ENCODE data around the gene IKZF2. TPM values are rescaled to one million over a fixed set of nuclear protein-coding genes. Genes with fewer than 3 reads are reported as not detected.

The IKZF2 gene
- 4.2 TPM for total RNA-seq

- peaks cover 2 to 4% (median 4%) of the 10 kb centered on the region in 3 donors for H3K36me3 ChIP-seq (ENCODE audit: control insufficient read depth in 3 of 3, insufficient read depth in 3 of 3, low read length in 3 of 3)
- H3K4me3 ChIP-seq (ENCODE audit: low read length in 3 of 3) = peak within 1 kb of the TSS; percentile 85 to 100 (median 91)
- no peaks in the 10 kb centered on the region for H3K9me3 ChIP-seq (ENCODE audit: control insufficient read depth in 3 of 3, low read length in 3 of 3)
- peak within 1 kb of the TSS; percentile 84 to 94 (median 88) for H3K9ac ChIP-seq (ENCODE audit: low read depth in 1 of 3, low read length in 3 of 3)
- H3K4me1 ChIP-seq (ENCODE audit: control insufficient read depth in 3 of 3, insufficient read depth in 3 of 3, low read length in 3 of 3) = peaks cover 2 to 12% (median 10%) of the 10 kb centered on the region in 3 donors
- H3K27ac ChIP-seq (ENCODE audit: low read depth, low read length) = peak within 1 kb of the TSS; percentile 92
- no peaks in the 10 kb centered on the region for H3K27me3 ChIP-seq (ENCODE audit: control insufficient read depth in 3 of 3, insufficient read depth in 3 of 3, low read length in 3 of 3)
Observed at GRCh38 chr2:213151437-213152064, at the start of gene IKZF2. IKZF2 (minus strand) TSS chr2:213151612; CDS start chr2:213148629, 2,983 bp downstream.

GRCh38 chr2:213199871-213200270, 48.5 kb upstream of the IKZF2 start:
- H3K4me3 ChIP-seq (ENCODE audit: low read length in 3 of 3) = no peak overlapping the region
- H3K27ac ChIP-seq (ENCODE audit: low read depth, low read length) = no peak overlapping the region
- H3K9me3 ChIP-seq (ENCODE audit: control insufficient read depth in 3 of 3, low read length in 3 of 3) = no peaks in the 10 kb centered on the region
- no peaks in the 10 kb centered on the region for H3K27me3 ChIP-seq (ENCODE audit: control insufficient read depth in 3 of 3, insufficient read depth in 3 of 3, low read length in 3 of 3)
- H3K4me1 ChIP-seq (ENCODE audit: control insufficient read depth in 3 of 3, insufficient read depth in 3 of 3, low read length in 3 of 3) = no peaks in the 10 kb centered on the region
- no peaks in the 10 kb centered on the region for H3K36me3 ChIP-seq (ENCODE audit: control insufficient read depth in 3 of 3, insufficient read depth in 3 of 3, low read length in 3 of 3)
- no peak overlapping the region for H3K9ac ChIP-seq (ENCODE audit: low read depth in 1 of 3, low read length in 3 of 3)

GRCh38 chr2:213189001-213189899, 37.8 kb upstream of the IKZF2 start:
- Histone ChIP-seq H3K27ac (ENCODE audit: low read depth, low read length) (no peak overlapping the region), H3K9ac (ENCODE audit: low read depth in 1 of 3, low read length in 3 of 3) (no peak overlapping the region), H3K36me3 (ENCODE audit: control insufficient read depth in 3 of 3, insufficient read depth in 3 of 3, low read length in 3 of 3) (no peaks in the 10 kb centered on the region), H3K4me3 (ENCODE audit: low read length in 3 of 3) (no peak overlapping the region), H3K9me3 (ENCODE audit: control insufficient read depth in 3 of 3, low read length in 3 of 3) (peaks cover 0 to 3% (median 0%) of the 10 kb centered on the region in 3 donors), H3K4me1 (ENCODE audit: control insufficient read depth in 3 of 3, insufficient read depth in 3 of 3, low read length in 3 of 3) (no peaks in the 10 kb centered on the region), H3K27me3 (ENCODE audit: control insufficient read depth in 3 of 3, insufficient read depth in 3 of 3, low read length in 3 of 3) (no peaks in the 10 kb centered on the region)

- H3K9me3 ChIP-seq (ENCODE audit: control insufficient read depth in 3 of 3, low read length in 3 of 3) = peaks cover 0 to 3% (median 0%) of the 10 kb centered on the region in 3 donors
Observed at GRCh38 chr2:213188533-213188867, 37.1 kb upstream of the IKZF2 start.

GRCh38 chr2:213187833-213188532, 36.6 kb upstream of the IKZF2 start:
- Histone ChIP-seq H3K36me3 (ENCODE audit: control insufficient read depth in 3 of 3, insufficient read depth in 3 of 3, low read length in 3 of 3) (no peaks in the 10 kb centered on the region), H3K4me1 (ENCODE audit: control insufficient read depth in 3 of 3, insufficient read depth in 3 of 3, low read length in 3 of 3) (no peaks in the 10 kb centered on the region), H3K4me3 (ENCODE audit: low read length in 3 of 3) (no peak overlapping the region), H3K27me3 (ENCODE audit: control insufficient read depth in 3 of 3, insufficient read depth in 3 of 3, low read length in 3 of 3) (no peaks in the 10 kb centered on the region), H3K9ac (ENCODE audit: low read depth in 1 of 3, low read length in 3 of 3) (no peak overlapping the region), H3K9me3 (ENCODE audit: control insufficient read depth in 3 of 3, low read length in 3 of 3) (peaks cover 0 to 3% (median 0%) of the 10 kb centered on the region in 3 donors), H3K27ac (ENCODE audit: low read depth, low read length) (no peak overlapping the region)

More at GRCh38 chr2:213188533-213188867, 37.1 kb upstream of the IKZF2 start:
- no peak overlapping the region for H3K4me3 ChIP-seq (ENCODE audit: low read length in 3 of 3)
- no peaks in the 10 kb centered on the region for H3K27me3 ChIP-seq (ENCODE audit: control insufficient read depth in 3 of 3, insufficient read depth in 3 of 3, low read length in 3 of 3)
- no peak overlapping the region for H3K9ac ChIP-seq (ENCODE audit: low read depth in 1 of 3, low read length in 3 of 3)
- no peak overlapping the region for H3K27ac ChIP-seq (ENCODE audit: low read depth, low read length)
- H3K4me1 ChIP-seq (ENCODE audit: control insufficient read depth in 3 of 3, insufficient read depth in 3 of 3, low read length in 3 of 3) = no peaks in the 10 kb centered on the region
- no peaks in the 10 kb centered on the region for H3K36me3 ChIP-seq (ENCODE audit: control insufficient read depth in 3 of 3, insufficient read depth in 3 of 3, low read length in 3 of 3)

GRCh38 chr2:213187386-213187785, 36.0 kb upstream of the IKZF2 start:
- H3K27me3 ChIP-seq (ENCODE audit: control insufficient read depth in 3 of 3, insufficient read depth in 3 of 3, low read length in 3 of 3) = no peaks in the 10 kb centered on the region
- no peak overlapping the region for H3K9ac ChIP-seq (ENCODE audit: low read depth in 1 of 3, low read length in 3 of 3)
- no peak overlapping the region for H3K27ac ChIP-seq (ENCODE audit: low read depth, low read length)
- no peaks in the 10 kb centered on the region for H3K4me1 ChIP-seq (ENCODE audit: control insufficient read depth in 3 of 3, insufficient read depth in 3 of 3, low read length in 3 of 3)
- no peak overlapping the region for H3K4me3 ChIP-seq (ENCODE audit: low read length in 3 of 3)
- H3K9me3 ChIP-seq (ENCODE audit: control insufficient read depth in 3 of 3, low read length in 3 of 3) = peaks cover 0 to 3% (median 0%) of the 10 kb centered on the region in 3 donors
- no peaks in the 10 kb centered on the region for H3K36me3 ChIP-seq (ENCODE audit: control insufficient read depth in 3 of 3, insufficient read depth in 3 of 3, low read length in 3 of 3)

- Histone ChIP-seq H3K4me1 (ENCODE audit: control insufficient read depth in 3 of 3, insufficient read depth in 3 of 3, low read length in 3 of 3) (no peaks in the 10 kb centered on the region), H3K27ac (ENCODE audit: low read depth, low read length) (no peak overlapping the region), H3K4me3 (ENCODE audit: low read length in 3 of 3) (no peak overlapping the region), H3K9ac (ENCODE audit: low read depth in 1 of 3, low read length in 3 of 3) (no peak overlapping the region), H3K36me3 (ENCODE audit: control insufficient read depth in 3 of 3, insufficient read depth in 3 of 3, low read length in 3 of 3) (no peaks in the 10 kb centered on the region), H3K27me3 (ENCODE audit: control insufficient read depth in 3 of 3, insufficient read depth in 3 of 3, low read length in 3 of 3) (no peaks in the 10 kb centered on the region), H3K9me3 (ENCODE audit: control insufficient read depth in 3 of 3, low read length in 3 of 3) (no peaks in the 10 kb centered on the region)
Observed at GRCh38 chr2:213185147-213185822, 33.9 kb upstream of the IKZF2 start.

- no peaks in the 10 kb centered on the region for H3K27me3 ChIP-seq (ENCODE audit: control insufficient read depth in 3 of 3, insufficient read depth in 3 of 3, low read length in 3 of 3)
- no peak overlapping the region for H3K9ac ChIP-seq (ENCODE audit: low read depth in 1 of 3, low read length in 3 of 3)
- no peaks in the 10 kb centered on the region for H3K9me3 ChIP-seq (ENCODE audit: control insufficient read depth in 3 of 3, low read length in 3 of 3)
- H3K4me3 ChIP-seq (ENCODE audit: low read length in 3 of 3) = no peak overlapping the region
- no peak overlapping the region for H3K27ac ChIP-seq (ENCODE audit: low read depth, low read length)
- no peaks in the 10 kb centered on the region for H3K4me1 ChIP-seq (ENCODE audit: control insufficient read depth in 3 of 3, insufficient read depth in 3 of 3, low read length in 3 of 3)
- H3K36me3 ChIP-seq (ENCODE audit: control insufficient read depth in 3 of 3, insufficient read depth in 3 of 3, low read length in 3 of 3) = no peaks in the 10 kb centered on the region
Observed at GRCh38 chr2:213181712-213182111, 30.3 kb upstream of the IKZF2 start.

- Histone ChIP-seq H3K9ac (ENCODE audit: low read depth in 1 of 3, low read length in 3 of 3) (no peak overlapping the region), H3K36me3 (ENCODE audit: control insufficient read depth in 3 of 3, insufficient read depth in 3 of 3, low read length in 3 of 3) (no peaks in the 10 kb centered on the region), H3K4me3 (ENCODE audit: low read length in 3 of 3) (no peak overlapping the region), H3K9me3 (ENCODE audit: control insufficient read depth in 3 of 3, low read length in 3 of 3) (no peaks in the 10 kb centered on the region), H3K4me1 (ENCODE audit: control insufficient read depth in 3 of 3, insufficient read depth in 3 of 3, low read length in 3 of 3) (no peaks in the 10 kb centered on the region), H3K27ac (ENCODE audit: low read depth, low read length) (no peak overlapping the region), H3K27me3 (ENCODE audit: control insufficient read depth in 3 of 3, insufficient read depth in 3 of 3, low read length in 3 of 3) (no peaks in the 10 kb centered on the region)
Observed at GRCh38 chr2:213177679-213178078, 26.3 kb upstream of the IKZF2 start.

All from skeletal muscle tissue (tissue), 4 donors.